Tongue (tissue), 2 donors: ENCODE results near the gene PRSS58. TPM values are rescaled to one million over a fixed set of nuclear protein-coding genes. Genes with fewer than 3 reads are reported as not detected.

Source experiments
- small RNA-seq: library from RNA; depleted of rRNA; stranded (forward); fragments of <200 nt; gene quantifications from one replicate; pipeline ENCODE3, GENCODE V24; 2014; ENCODE audit warnings: low replicate concordance
- total RNA-seq: library from RNA; depleted of rRNA; stranded (reverse); fragments of >200 nt; gene quantifications from one replicate; pipeline ENCODE4 v1.2.3, GENCODE V29; 2014

The PRSS58 gene
- total RNA-seq, 1 donor from 2014 or later, result not detected

Small RNA genes within 50 kb of the gene (small RNA-seq; reads per million reads assigned to genes)
- gene TRBV1, result not detected

Other genes starting within 250 kb of the PRSS58 start
- gene MGAM2, start 146.3 kb downstream of the PRSS58 start, total RNA-seq, result 0.72 TPM